ENCODE results near the gene ADAMTS2.

The ADAMTS2 gene

GRCh38 chr5:179185941-179186411 is 159.3 kb downstream of the ADAMTS2 start:
- no peak overlapping the region for H3K4me3 ChIP-seq (ENCODE audit: low read length)
- no peak for TF ChIP-seq ZNF274 (IDR thresholded peaks at IDR 0.05; ENCODE audit: low read depth, low read length)

GRCh38 chr5:179185256-179185940 is 159.9 kb downstream of the ADAMTS2 start:
- no peak overlapping the region for H3K4me3 ChIP-seq (ENCODE audit: low read length)
- TF ChIP-seq ZNF274 (IDR thresholded peaks at IDR 0.05; ENCODE audit: low read depth, low read length) = no peak

- no peak overlapping the region for H3K4me3 ChIP-seq (ENCODE audit: low read length)
- TF ChIP-seq ZNF274 (IDR thresholded peaks at IDR 0.05; ENCODE audit: low read depth, low read length) = no peak
Measured at GRCh38 chr5:179184521-179185050, 160.7 kb downstream of the ADAMTS2 start.

GRCh38 chr5:179183481-179183880 is 161.8 kb downstream of the ADAMTS2 start:
- no peak overlapping the region for H3K4me3 ChIP-seq (ENCODE audit: low read length)
- TF ChIP-seq ZNF274 (IDR thresholded peaks at IDR 0.05; ENCODE audit: low read depth, low read length) = no peak

- no peak overlapping the region for H3K4me3 ChIP-seq (ENCODE audit: low read length)
- TF ChIP-seq ZNF274 (IDR thresholded peaks at IDR 0.05; ENCODE audit: low read depth, low read length) = no peak
Measured at GRCh38 chr5:179182601-179183000, 162.7 kb downstream of the ADAMTS2 start.

GRCh38 chr5:179181988-179182387 is 163.3 kb downstream of the ADAMTS2 start:
- no peak for TF ChIP-seq ZNF274 (IDR thresholded peaks at IDR 0.05; ENCODE audit: low read depth, low read length)
- H3K4me3 ChIP-seq (ENCODE audit: low read length) = no peak overlapping the region

- TF ChIP-seq ZNF274 (IDR thresholded peaks at IDR 0.05; ENCODE audit: low read depth, low read length) = no peak
Measured at GRCh38 chr5:179180921-179181645, 164.2 kb downstream of the ADAMTS2 start.

GRCh38 chr5:179180061-179180610 is 165.1 kb downstream of the ADAMTS2 start:
- H3K4me3 ChIP-seq (ENCODE audit: low read length) = no peak overlapping the region
- no peak for TF ChIP-seq ZNF274 (IDR thresholded peaks at IDR 0.05; ENCODE audit: low read depth, low read length)

More at GRCh38 chr5:179180921-179181645, 164.2 kb downstream of the ADAMTS2 start:
- no peak overlapping the region for H3K4me3 ChIP-seq (ENCODE audit: low read length)

- TF ChIP-seq ZNF274 (IDR thresholded peaks at IDR 0.05; ENCODE audit: low read depth, low read length) = no peak
- no peak overlapping the region for H3K4me3 ChIP-seq (ENCODE audit: low read length)
Measured at GRCh38 chr5:179177711-179178575, 167.3 kb downstream of the ADAMTS2 start.

GRCh38 chr5:179176571-179177230 is 168.6 kb downstream of the ADAMTS2 start:
- TF ChIP-seq ZNF274 (IDR thresholded peaks at IDR 0.05; ENCODE audit: low read depth, low read length) = no peak
- no peak overlapping the region for H3K4me3 ChIP-seq (ENCODE audit: low read length)

- H3K4me3 ChIP-seq (ENCODE audit: low read length) = no peak overlapping the region
- no peak for TF ChIP-seq ZNF274 (IDR thresholded peaks at IDR 0.05; ENCODE audit: low read depth, low read length)
Measured at GRCh38 chr5:179176166-179176565, 169.1 kb downstream of the ADAMTS2 start.

GRCh38 chr5:179171816-179172745 is 173.2 kb downstream of the ADAMTS2 start:
- no peak overlapping the region for H3K4me3 ChIP-seq (ENCODE audit: low read length)
- TF ChIP-seq ZNF274 (IDR thresholded peaks at IDR 0.05; ENCODE audit: low read depth, low read length) = no peak

All from GM08714 (cell line).